ENCODE data around the gene SLC29A1. TPM values are rescaled to one million over a fixed set of nuclear protein-coding genes. Genes with fewer than 3 reads are reported as not detected.

SLC29A1 gene
- total and polyA plus RNA-seq, 4 donors = 15.1 to 67.2 (median 16.7) TPM

- TF ChIP-seq RXRA (IDR thresholded peaks at IDR 0.05) (no peak), ATF3 (IDR thresholded peaks at IDR 0.05) (no peak), HNF4A (conservative IDR thresholded peaks at IDR 0.05) (no peak), NR2F2 (IDR thresholded peaks at IDR 0.05) (no peak), GABPA (IDR thresholded peaks at IDR 0.05 in 1 of 2, conservative IDR thresholded peaks at IDR 0.05 in 1 of 2) (no peak), TAF1 (conservative IDR thresholded peaks at IDR 0.05) (no peak), ZBTB33 (IDR thresholded peaks at IDR 0.05) (no peak), FOXA2 (IDR thresholded peaks at IDR 0.05) (no peak)
- peak overlapping the region; percentile 69 to 75 for H3K27ac ChIP-seq (ENCODE audit: low read depth in 1 of 2, low read length in 2 of 2)
- H3K9ac ChIP-seq (ENCODE audit: low read depth in 1 of 2, low read length in 2 of 2) = no peak overlapping the region
- H3K4me1 ChIP-seq (ENCODE audit: control insufficient read depth in 4 of 4, insufficient read depth in 4 of 4, low read length in 3 of 4) = peaks cover 39 to 86% (median 74%) of the 10 kb centered on the region in 4 donors
- H3K36me3 ChIP-seq (ENCODE audit: control insufficient read depth in 4 of 4, insufficient read depth in 3 of 4, low read depth in 1 of 4, low read length in 3 of 4) = peaks cover 0 to 4% (median 2%) of the 10 kb centered on the region in 4 donors
- DNase-seq (ENCODE audit: low spot score) = no peak
- H3K4me3 ChIP-seq (ENCODE audit: low read depth in 1 of 3, low read length in 3 of 3) = no peak overlapping the region
- H3K27me3 ChIP-seq (ENCODE audit: control insufficient read depth in 4 of 4, insufficient read depth in 4 of 4, low read length in 3 of 4) = no peaks in the 10 kb centered on the region
- WGBS = 86% methylated on average over 6 of the region's 6 CpGs
- H3K9me3 ChIP-seq (ENCODE audit: control insufficient read depth in 4 of 4, low read length in 3 of 4) = no peaks in the 10 kb centered on the region
Measured at GRCh38 chr6:44228031-44228430, 4.6 kb downstream of the SLC29A1 start.

- Histone ChIP-seq H3K27me3 (ENCODE audit: control insufficient read depth in 4 of 4, insufficient read depth in 4 of 4, low read length in 3 of 4) (no peaks in the 10 kb centered on the region), H3K4me1 (ENCODE audit: control insufficient read depth in 4 of 4, insufficient read depth in 4 of 4, low read length in 3 of 4) (peaks cover 39 to 88% (median 77%) of the 10 kb centered on the region in 4 donors), H3K27ac (ENCODE audit: low read depth in 1 of 2, low read length in 2 of 2) (peak overlapping the region; percentile 69 to 75), H3K9me3 (ENCODE audit: control insufficient read depth in 4 of 4, low read length in 3 of 4) (no peaks in the 10 kb centered on the region), H3K36me3 (ENCODE audit: control insufficient read depth in 4 of 4, insufficient read depth in 3 of 4, low read depth in 1 of 4, low read length in 3 of 4) (peaks cover 0 to 4% (median 2%) of the 10 kb centered on the region in 4 donors), H3K9ac (ENCODE audit: low read depth in 1 of 2, low read length in 2 of 2) (no peak overlapping the region), H3K4me3 (ENCODE audit: low read depth in 1 of 3, low read length in 3 of 3) (no peak overlapping the region)
- WGBS = 57% methylated on average over 7 of the region's 7 CpGs
- TF ChIP-seq NR2F2 (IDR thresholded peaks at IDR 0.05) (peak; percentile 46), YY1 (IDR thresholded peaks at IDR 0.05) (no peak), TAF1 (conservative IDR thresholded peaks at IDR 0.05) (no peak), SP1 (IDR thresholded peaks at IDR 0.05) (peak; percentile 85), GABPA (IDR thresholded peaks at IDR 0.05 in 1 of 2, conservative IDR thresholded peaks at IDR 0.05 in 1 of 2) (peak in 1 of 2 donors; percentile 31), JUND (IDR thresholded peaks at IDR 0.05) (peak; percentile 24 to 34), REST (IDR thresholded peaks at IDR 0.05) (no peak), FOXA2 (IDR thresholded peaks at IDR 0.05) (peak; percentile 35), ZBTB33 (IDR thresholded peaks at IDR 0.05) (no peak), RXRA (IDR thresholded peaks at IDR 0.05) (peak; percentile 96 to 99), FOXA1 (IDR thresholded peaks at IDR 0.05) (peak; percentile 49), CTCF (IDR thresholded peaks at IDR 0.05; ENCODE audit: low read depth, low read length, missing input control) (no peak), EGR1 (IDR thresholded peaks at IDR 0.05; ENCODE audit: low read depth in 2 of 2) (no peak), ATF3 (IDR thresholded peaks at IDR 0.05) (no peak), RAD21 (IDR thresholded peaks at IDR 0.05) (no peak), HNF4A (conservative IDR thresholded peaks at IDR 0.05) (peak; percentile 82 to 93), MAX (IDR thresholded peaks at IDR 0.05) (peak; percentile 35), HNF4G (IDR thresholded peaks at IDR 0.05) (peak; percentile 62)
- DNase-seq (ENCODE audit: low spot score) = no peak
Measured at GRCh38 chr6:44228433-44228832, 5.0 kb downstream of the SLC29A1 start.
